Liver (tissue), 9 donors: Measurements from ENCODE around the gene TMEM44. TPM values are rescaled to one million over a fixed set of nuclear protein-coding genes. Genes with fewer than 3 reads are reported as not detected.

Experiments used
- DNase-seq: peaks from one replicate; pipeline ENCODE4 v3.0.0-alpha.2; 2017; ENCODE audit warnings: low spot score
- H3K27ac ChIP-seq, 2 donors: one replicate each; pipeline ENCODE4 v1.7.0; 2013; ENCODE audit warnings: inconsistent platforms in 2 of 2, low read length in 2 of 2, control low read depth in 1 of 2, low read depth in 1 of 2, mild to moderate bottlenecking in 1 of 2
- H3K27me3 ChIP-seq, 4 donors: one replicate each; pipeline versions ENCODE4 v1.6.1 to v1.7.0; 2013; ENCODE audit warnings: low read length in 3 of 4, inconsistent platforms in 1 of 4, mild to moderate bottlenecking in 1 of 4, moderate library complexity in 1 of 4; ENCODE audit not compliant: control insufficient read depth in 4 of 4, insufficient read depth in 4 of 4
- H3K36me3 ChIP-seq, 4 donors: one replicate each; pipeline versions ENCODE4 v1.6.1 to v1.7.0; 2013; ENCODE audit warnings: low read length in 3 of 4, mild to moderate bottlenecking in 3 of 4, low read depth in 1 of 4, moderate library complexity in 1 of 4; ENCODE audit not compliant: control insufficient read depth in 4 of 4, insufficient read depth in 3 of 4
- H3K4me1 ChIP-seq, 4 donors: one replicate each; pipeline versions ENCODE4 v1.6.1 to v1.7.0; 2013; ENCODE audit warnings: low read length in 3 of 4, mild to moderate bottlenecking in 3 of 4, moderate library complexity in 1 of 4; ENCODE audit not compliant: control insufficient read depth in 4 of 4, insufficient read depth in 4 of 4
- H3K4me3 ChIP-seq, 3 donors: one replicate each; pipeline versions ENCODE4 v1.6.1 to v1.7.0; 2013; ENCODE audit warnings: low read length in 3 of 3, control low read depth in 1 of 3, low read depth in 1 of 3, mild to moderate bottlenecking in 1 of 3
- H3K9ac ChIP-seq, 2 donors: one replicate each; pipeline ENCODE4 v1.7.0; 2013; ENCODE audit warnings: low read length in 2 of 2, mild to moderate bottlenecking in 2 of 2, moderate library complexity in 2 of 2, control low read depth in 1 of 2, low read depth in 1 of 2
- H3K9me3 ChIP-seq, 4 donors: one replicate each; pipeline versions ENCODE4 v1.6.1 to v1.7.0; 2013; ENCODE audit warnings: low read length in 3 of 4; ENCODE audit not compliant: control insufficient read depth in 4 of 4
- ATF3 ChIP-seq: IDR thresholded peaks from 2 replicates; pipeline ENCODE4 v1.6.1; 2016; ENCODE audit warnings: antibody characterized with exemption
- CTCF ChIP-seq: fragments of 150-350 bp; IDR thresholded peaks from 2 replicates; pipeline ENCODE4 v1.5.1; 2017; ENCODE audit warnings: improper control_type of control experiment, low read depth, low read length; ENCODE audit not compliant: missing input control
- EGR1 ChIP-seq, 2 donors: IDR thresholded peaks; 2 replicates each; pipeline ENCODE4 v1.6.1; 2016 to 2018; ENCODE audit warnings: antibody characterized with exemption in 2 of 2, low read depth in 2 of 2
- FOXA1 ChIP-seq: IDR thresholded peaks from 2 replicates; pipeline ENCODE4 v1.6.1; 2016; ENCODE audit warnings: antibody characterized with exemption
- FOXA2 ChIP-seq: IDR thresholded peaks from 2 replicates; pipeline ENCODE4 v1.6.1; 2016; ENCODE audit warnings: antibody characterized with exemption
- GABPA ChIP-seq, 2 donors: IDR thresholded peaks in 1 of 2; conservative IDR thresholded peaks in 1 of 2; 2 replicates each; pipeline ENCODE4 v1.6.1; 2016; ENCODE audit warnings: antibody characterized with exemption in 2 of 2, mild to moderate bottlenecking in 1 of 2, moderate library complexity in 1 of 2
- HNF4A ChIP-seq, 2 donors: conservative IDR thresholded peaks; 2 replicates each; pipeline ENCODE4 v1.6.1; 2016; ENCODE audit warnings: antibody characterized with exemption in 2 of 2, mild to moderate bottlenecking in 2 of 2
- HNF4G ChIP-seq: IDR thresholded peaks from 2 replicates; pipeline ENCODE4 v1.6.1; 2016; ENCODE audit warnings: antibody characterized with exemption
- JUND ChIP-seq, 2 donors: IDR thresholded peaks; 2 replicates each; pipeline ENCODE4 v1.6.1; 2016; ENCODE audit warnings: antibody characterized with exemption in 2 of 2
- MAX ChIP-seq: IDR thresholded peaks from 2 replicates; pipeline ENCODE4 v1.6.1; 2016; ENCODE audit warnings: antibody characterized with exemption
- NR2F2 ChIP-seq: IDR thresholded peaks from 2 replicates; pipeline ENCODE4 v1.6.1; 2016; ENCODE audit warnings: antibody characterized with exemption
- RAD21 ChIP-seq, 2 donors: IDR thresholded peaks; 2 replicates each; pipeline ENCODE4 v1.6.1; 2016; ENCODE audit warnings: antibody characterized with exemption in 2 of 2, mild to moderate bottlenecking in 2 of 2
- REST ChIP-seq: IDR thresholded peaks from 2 replicates; pipeline ENCODE4 v1.6.1; 2016; ENCODE audit warnings: antibody characterized with exemption, mild to moderate bottlenecking
- RXRA ChIP-seq, 2 donors: IDR thresholded peaks; 2 replicates each; pipeline ENCODE4 v1.6.1; 2017 to 2018; ENCODE audit warnings: antibody characterized with exemption in 2 of 2, mild to moderate bottlenecking in 1 of 2
- SP1 ChIP-seq: IDR thresholded peaks from 2 replicates; pipeline ENCODE4 v1.6.1; 2018; ENCODE audit warnings: antibody characterized with exemption, mild to moderate bottlenecking
- TAF1 ChIP-seq: conservative IDR thresholded peaks from 2 replicates; pipeline ENCODE4 v1.6.1; 2016; ENCODE audit warnings: antibody characterized with exemption, mild to moderate bottlenecking
- YY1 ChIP-seq: IDR thresholded peaks from 2 replicates; pipeline ENCODE4 v1.6.1; 2016; ENCODE audit warnings: antibody characterized with exemption, mild to moderate bottlenecking
- ZBTB33 ChIP-seq: IDR thresholded peaks from 2 replicates; pipeline ENCODE4 v1.6.1; 2016; ENCODE audit warnings: antibody characterized with exemption
- WGBS: extraction: QIAGEN DNeasy Blood & Tissue Kit; methylation state at CpG from one replicate; pipeline ENCODE4 v1.1.7; 2013; 5-methylcytosine and 5-hydroxymethylcytosine counted together
- polyA plus RNA-seq, 2 donors: library from polyadenylated mRNA; stranded (reverse) in 1 of 2; unstranded in 1 of 2; fragments of 200-250 nt in 1 of 2; fragments of >200 nt in 1 of 2; fragmentation: Nextera tagmentation in 1 of 2; extraction: Ambion mirVana in 1 of 2; gene quantifications; one replicate each; pipeline versions ENCODE4 v1.2.1 to v1.2.3, GENCODE V29; 2013 to 2015
- total RNA-seq, 2 donors: library from RNA; depleted of rRNA; stranded (reverse); fragments of >200 nt; gene quantifications; one replicate each; pipeline ENCODE4 v1.2.3, GENCODE V29; 2014
- donor health status: healthy.
- donor health status: healthy.
- donor health status: healthy.
- donor health status: healthy.
- donor health status: healthy.

Gene TMEM44
- total and polyA plus RNA-seq, 4 donors: 1.8 to 5.0 (median 3.2) TPM

- TF ChIP-seq ZBTB33 (no peak), YY1 (no peak)
Measured at GRCh38 chr3:194676471-194676870, 43.3 kb upstream of the TMEM44 start (continued).

GRCh38 chr3:194675680-194676079 lies 42.5 kb upstream of the TMEM44 start:
- no peak overlapping the region for H3K9ac ChIP-seq
- no peak overlapping the region for H3K27ac ChIP-seq
- H3K27me3 ChIP-seq: no peaks in the 10 kb centered on the region
- 56% methylated on average over 4 of the region's 4 CpGs for WGBS
- DNase-seq: no peak
- H3K9me3 ChIP-seq: no peaks in the 10 kb centered on the region
- TF ChIP-seq ATF3: no peak
- no peak for TF ChIP-seq JUND (IDR thresholded peaks at IDR 0.05)
- TF ChIP-seq CTCF: no peak
- no peak for TF ChIP-seq HNF4A (conservative IDR thresholded peaks at IDR 0.05)
- no peak for TF ChIP-seq RAD21 (IDR thresholded peaks at IDR 0.05)
- no peak for TF ChIP-seq FOXA2
- no peak for TF ChIP-seq GABPA (IDR thresholded peaks at IDR 0.05 in 1 of 2, conservative IDR thresholded peaks at IDR 0.05 in 1 of 2)
- no peak for TF ChIP-seq EGR1 (IDR thresholded peaks at IDR 0.05; ENCODE audit: low read depth in 2 of 2)
- no peak for TF ChIP-seq REST
- TF ChIP-seq NR2F2: no peak
- TF ChIP-seq HNF4G: no peak
- no peak for TF ChIP-seq TAF1
- TF ChIP-seq SP1: no peak
- TF ChIP-seq ZBTB33: no peak
- TF ChIP-seq MAX: no peak
- no peak for TF ChIP-seq RXRA (IDR thresholded peaks at IDR 0.05)
- no peak for TF ChIP-seq FOXA1
- no peak for TF ChIP-seq YY1
- H3K4me1 ChIP-seq: peaks cover 6 to 19% (median 17%) of the 10 kb centered on the region in 4 donors
- no peaks in the 10 kb centered on the region for H3K36me3 ChIP-seq
- no peak overlapping the region for H3K4me3 ChIP-seq
